Activated T-cell treated with anti-CD3 and anti-CD28 coated beads, Interleukin-2, amount 50 U/mL, for 48 hours (primary cell): ENCODE results near the gene KRTAP9-6.
"Not testable (repeated sequence)": the region's sequence is repeated elsewhere in the genome, so short reads cannot be mapped to it uniquely, and the experiment has no call there.

Experiments
- DNase-seq, 2 experiments: peaks; one replicate each; pipeline ENCODE4 v3.0.0-alpha.2; 2020

KRTAP9-6 gene

DNA sequence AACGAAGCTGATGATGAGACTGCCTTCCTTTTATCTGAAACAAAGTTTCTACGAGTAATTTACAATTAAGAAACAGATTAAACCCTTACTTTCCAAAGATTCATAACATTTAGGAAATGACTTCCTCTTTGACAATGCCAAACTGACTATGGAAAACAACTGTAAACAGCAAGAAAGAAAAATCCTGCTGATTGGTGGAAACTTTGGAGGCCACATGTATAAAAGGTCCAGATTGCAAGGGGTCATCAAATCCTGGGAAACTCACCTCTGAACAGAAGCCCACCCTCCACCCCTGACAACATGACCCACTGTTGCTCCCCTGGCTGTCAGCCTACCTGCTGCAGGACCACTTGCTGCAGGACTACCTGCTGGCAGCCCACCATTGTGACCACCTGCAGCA lies at the start of gene KRTAP9-6:
KRTAP9-6 (plus strand) TSS at position 301 of the 400 bp plus-strand sequence; CDS start at position 301, 0 bp downstream.
- DNase-seq, result no peak

- DNase-seq, result no peak
These were observed 49.5 kb upstream of the KRTAP9-6 start for GRCh38 chr17:41215681-41216080.

DNA sequence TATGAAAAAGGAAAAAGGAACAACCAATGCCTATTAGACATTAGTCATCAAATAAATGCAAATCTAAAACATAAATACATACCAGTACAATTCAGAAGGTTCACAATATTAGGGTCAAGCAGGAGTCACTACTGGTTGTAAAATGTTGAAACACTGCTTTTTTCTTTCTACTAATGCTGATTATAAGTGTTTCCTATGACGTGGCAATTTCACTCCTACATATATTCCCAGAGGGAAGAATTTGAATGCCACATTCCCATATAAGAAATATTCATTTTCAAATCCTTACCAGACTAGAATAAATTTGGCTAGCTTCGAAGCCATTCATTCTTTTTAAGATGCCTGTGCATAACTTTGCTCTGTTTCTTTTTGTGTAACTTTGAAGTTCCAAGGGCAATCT lies 41.4 kb upstream of the KRTAP9-6 start:
- no peak for DNase-seq

GRCh38 chr17:41226051-41226450 lies 39.1 kb upstream of the KRTAP9-6 start:
- no peak for DNase-seq

GRCh38 chr17:41226598-41227095 lies 38.5 kb upstream of the KRTAP9-6 start, which contains the start of gene KRTAP9-2:
KRTAP9-2 (plus strand) TSS chr17:41226648; CDS start chr17:41226655, 7 bp downstream.
- DNase-seq, result not testable (repeated sequence)

DNA sequence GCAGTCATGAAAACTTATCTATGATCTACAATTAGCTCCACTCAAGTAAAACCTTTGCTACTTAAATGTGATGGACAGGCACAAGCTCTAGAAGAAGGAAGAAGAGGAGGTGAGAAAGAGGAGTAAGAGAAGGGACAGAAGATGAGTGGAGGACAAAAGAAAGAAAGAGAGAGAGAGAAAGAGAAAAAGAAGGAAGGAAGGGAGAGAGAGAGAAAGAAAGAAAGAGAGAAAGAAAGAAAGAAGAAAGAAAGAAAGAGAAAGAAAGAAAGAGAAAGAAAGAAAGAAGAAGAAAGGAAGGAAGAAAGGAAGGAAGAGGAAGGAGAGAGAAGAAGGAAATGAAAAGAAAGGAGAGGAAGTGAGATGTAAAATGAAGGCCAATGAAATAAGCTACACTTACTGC lies 35.1 kb upstream of the KRTAP9-6 start:
- DNase-seq, result no peak

DNA sequence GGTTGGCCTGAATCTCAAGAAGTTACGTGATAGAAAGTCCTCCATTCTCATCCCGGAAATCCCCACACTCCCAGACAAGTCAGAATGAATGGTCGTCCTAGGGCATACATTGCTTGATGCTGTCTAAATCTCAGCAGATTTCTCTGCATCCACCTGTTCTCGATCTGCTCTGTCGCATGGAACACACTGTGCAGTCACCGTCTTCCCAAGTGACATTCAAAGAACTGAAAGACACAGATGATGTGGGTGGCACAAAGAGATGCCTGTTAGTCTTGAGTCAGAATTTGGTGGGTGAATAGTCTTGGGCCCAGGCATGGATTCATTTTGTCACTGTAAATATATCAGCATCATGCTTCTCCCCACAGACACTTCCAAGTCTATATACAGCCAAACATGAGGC lies 33.4 kb upstream of the KRTAP9-6 start:
- no peak for DNase-seq

- DNase-seq, result not testable (repeated sequence)
These were observed 32.6 kb upstream of the KRTAP9-6 start, which contains the start of gene KRTAP9-3 for GRCh38 chr17:41232399-41233105. KRTAP9-3 (plus strand) TSS chr17:41232449; CDS start chr17:41232502, 53 bp downstream.

- not testable (repeated sequence) for DNase-seq
These were observed 28.1 kb upstream of the KRTAP9-6 start for GRCh38 chr17:41237116-41237515.

- DNase-seq, result not testable (repeated sequence)
These were observed 27.2 kb upstream of the KRTAP9-6 start, which contains the start of gene KRTAP9-8 for GRCh38 chr17:41237949-41238437. KRTAP9-8 (plus strand) TSS chr17:41237999; CDS start chr17:41238052, 53 bp downstream.

DNA sequence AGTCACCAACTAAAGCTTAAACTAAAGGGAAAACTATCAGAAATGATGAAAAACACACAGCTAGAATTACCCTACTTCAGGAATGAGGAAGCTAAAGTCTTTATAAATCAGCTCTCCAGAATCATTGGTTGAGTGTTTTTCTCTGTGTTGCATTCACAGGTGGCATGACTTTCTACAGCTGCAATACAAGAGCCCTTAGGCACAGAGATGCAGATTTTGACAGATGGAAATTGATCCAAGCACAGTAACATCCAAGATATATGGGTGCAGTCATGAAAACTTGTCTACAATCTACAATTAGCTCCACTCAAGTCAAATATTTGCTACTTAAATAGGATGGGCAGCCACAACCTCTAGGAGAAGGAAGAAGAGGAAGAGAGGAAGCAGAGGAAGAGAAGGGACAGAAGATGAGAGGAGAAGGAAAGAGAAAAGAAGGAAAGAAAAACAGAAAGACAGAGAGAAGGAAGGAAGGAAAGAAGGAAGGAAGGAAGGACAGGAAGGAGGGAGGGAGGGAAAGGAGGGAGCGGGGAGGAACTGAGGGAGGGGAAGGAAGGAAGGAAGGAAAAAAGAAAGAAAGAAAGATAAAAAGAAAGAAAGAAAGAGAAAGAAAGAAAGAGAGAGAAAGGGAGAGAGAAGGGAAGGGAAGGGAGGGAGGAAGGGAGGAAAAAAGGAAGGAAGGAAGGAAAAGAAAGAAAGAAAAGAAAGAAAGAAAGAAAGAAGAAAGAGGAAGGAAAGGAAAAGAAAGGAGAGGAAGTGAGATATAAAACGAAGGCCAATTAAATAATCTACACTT lies 18.0 kb upstream of the KRTAP9-6 start:
- not testable (repeated sequence) for DNase-seq

- DNase-seq, result not testable (repeated sequence)
These were observed 15.4 kb upstream of the KRTAP9-6 start, which contains the start of gene KRTAP9-4 for GRCh38 chr17:41249637-41250240. KRTAP9-4 (plus strand) TSS chr17:41249687; CDS start chr17:41249721, 34 bp downstream.

DNA sequence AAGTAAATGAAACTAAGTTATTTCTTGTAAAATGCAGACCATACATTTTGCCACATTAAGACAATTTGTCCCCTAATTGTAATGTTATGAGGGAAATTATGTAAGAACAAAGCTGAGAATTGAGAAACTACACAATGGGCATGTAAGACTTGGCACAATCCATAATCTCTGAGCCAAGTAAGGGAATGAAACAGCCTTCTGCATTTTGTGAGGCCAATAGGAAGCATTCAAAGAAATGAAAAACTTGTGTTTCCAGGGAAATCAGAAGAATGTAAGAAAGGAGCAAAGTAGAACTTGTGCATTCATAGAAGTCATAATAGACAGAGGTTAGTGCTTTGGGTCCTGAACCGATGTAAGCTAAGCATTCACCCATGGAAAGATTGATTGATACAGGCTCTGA lies 13.9 kb upstream of the KRTAP9-6 start:
- no peak for DNase-seq

DNA sequence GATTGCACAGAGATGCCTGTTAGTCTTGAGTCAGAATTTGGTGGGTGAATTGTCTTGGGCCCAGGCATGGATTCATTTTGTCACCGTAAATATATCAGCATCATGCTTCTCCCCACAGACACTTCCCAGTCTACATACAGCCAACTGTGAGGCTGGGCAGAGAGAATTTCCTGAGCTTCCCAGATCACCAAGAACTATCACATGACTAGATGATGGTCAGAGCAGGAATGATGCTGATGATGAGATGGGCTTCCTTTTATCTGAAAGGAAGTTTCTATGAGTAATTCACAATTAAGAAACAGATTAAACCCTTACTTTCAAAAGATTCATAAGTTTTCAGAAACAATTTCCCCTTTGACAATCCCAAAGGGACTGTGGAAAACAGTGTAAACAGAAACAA lies 10.3 kb upstream of the KRTAP9-6 start:
- no peak for DNase-seq

GRCh38 chr17:41255381-41256290 lies 9.5 kb upstream of the KRTAP9-6 start, which contains the start of gene KRTAP9-9:
KRTAP9-9 (plus strand) TSS chr17:41255384.
- DNase-seq, result not testable (repeated sequence)

DNA sequence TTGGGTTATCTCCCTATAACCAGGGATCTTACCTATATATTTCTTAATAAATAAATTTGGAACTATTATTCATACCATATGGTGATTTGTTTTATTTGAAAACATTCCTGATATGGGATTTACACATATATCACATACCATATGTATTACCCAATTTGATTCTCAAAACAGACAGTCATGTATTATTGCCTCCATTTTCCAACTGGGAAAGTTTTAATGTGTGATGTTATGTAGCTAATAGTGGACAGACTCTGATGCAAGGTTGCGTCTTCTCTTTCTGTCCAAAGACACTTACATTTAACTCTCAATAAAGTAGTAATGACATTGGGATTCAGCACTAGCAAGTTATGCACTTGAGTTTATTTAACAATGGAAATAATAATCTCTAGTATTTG lies 8.9 kb upstream of the KRTAP9-6 start:
- no peak for DNase-seq

DNA sequence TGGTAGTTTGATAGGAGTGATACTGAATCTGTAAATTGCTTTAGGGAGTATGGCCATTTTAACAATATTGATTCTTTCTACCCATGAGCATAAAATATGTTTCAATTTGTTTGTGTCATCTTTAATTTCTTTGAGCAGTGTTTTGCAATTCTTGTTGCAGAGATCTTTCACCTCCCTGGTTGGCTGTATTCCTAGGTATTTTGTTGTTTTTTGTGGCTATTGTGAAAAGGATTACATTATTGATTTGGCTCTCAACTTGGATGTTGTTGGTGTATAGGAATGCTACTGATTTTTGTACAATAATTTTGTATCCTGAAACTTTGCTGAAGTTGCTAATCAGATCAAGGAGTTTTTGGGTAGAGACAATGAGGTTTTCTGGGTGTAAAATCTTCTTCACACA lies 6.8 kb upstream of the KRTAP9-6 start:
- DNase-seq, result no peak

DNA sequence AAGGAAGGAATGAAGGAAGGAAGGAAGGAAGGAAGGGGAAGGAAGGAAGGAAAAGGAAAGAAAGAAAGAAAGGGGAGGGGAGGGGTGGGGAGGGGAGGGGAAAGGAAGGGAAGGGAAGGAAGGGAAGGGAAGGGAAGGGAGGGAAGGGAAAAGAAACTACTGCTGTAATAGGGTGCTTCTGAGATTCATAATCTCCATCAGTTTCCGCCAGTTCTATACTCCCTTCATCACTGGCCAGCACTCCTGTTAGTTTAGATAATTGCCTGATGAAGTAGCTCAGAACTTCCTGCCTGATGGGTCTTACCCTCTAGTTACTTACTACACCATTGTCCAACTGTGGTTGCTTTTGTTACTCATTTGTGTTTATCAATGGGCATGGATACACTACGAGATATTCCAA lies 2.0 kb upstream of the KRTAP9-6 start:
- no peak for DNase-seq

DNA sequence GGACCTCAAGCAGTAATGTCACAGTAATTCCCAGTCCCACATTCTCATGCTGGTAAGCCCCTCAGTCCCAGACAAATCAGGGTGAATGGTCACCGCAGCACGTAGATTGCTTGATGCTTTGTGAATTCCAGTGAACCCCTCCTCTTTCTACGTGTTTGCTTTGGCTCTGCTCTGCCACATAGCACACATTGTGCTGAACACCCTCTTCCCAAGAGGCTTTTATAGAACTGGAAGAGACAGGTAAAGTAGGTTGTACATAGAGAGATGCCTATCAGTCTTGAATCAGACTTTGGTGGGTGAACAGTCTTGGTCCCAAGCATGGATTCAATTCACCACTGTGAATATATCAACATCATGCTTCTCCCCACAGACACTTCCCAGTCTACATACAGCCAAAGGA lies 579 bp upstream of the KRTAP9-6 start:
- DNase-seq, result no peak

GRCh38 chr17:41267711-41268110 lies 2.5 kb downstream of the KRTAP9-6 start:
- DNase-seq, result no peak

DNA sequence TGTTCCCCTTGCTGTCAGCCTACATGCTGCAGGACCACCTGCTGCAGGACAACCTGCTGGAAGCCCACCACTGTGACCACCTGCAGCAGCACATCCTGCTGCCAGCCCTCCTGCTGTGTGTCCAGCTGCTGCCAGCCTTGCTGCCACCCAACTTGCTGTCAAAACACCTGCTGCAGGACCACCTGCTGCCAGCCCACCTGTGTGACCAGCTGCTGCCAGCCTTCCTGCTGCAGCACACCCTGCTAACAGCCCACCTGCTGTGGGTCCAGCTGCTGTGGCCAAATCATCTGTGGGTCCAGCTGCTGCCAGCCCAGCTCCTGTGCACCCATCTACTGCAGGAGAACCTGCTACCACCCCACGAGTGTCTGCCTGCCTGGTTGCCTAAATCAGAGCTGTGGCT lies 6.1 kb downstream of the KRTAP9-6 start:
- DNase-seq, result not testable (repeated sequence)

GRCh38 chr17:41271858-41272257 lies 6.7 kb downstream of the KRTAP9-6 start:
- no peak for DNase-seq
